DND-41 (cell line): ENCODE results near the gene CLIC6.

ENCODE experiments used
- ATAC-seq: fragments of 200-7000 bp; cut with Tn5 transposase; 3 replicates; pipeline ENCODE4 v1.9.1; 2021; ENCODE audit warnings: low read depth; ENCODE audit not compliant: insufficient read depth
- DNase-seq: peaks from one replicate; pipeline ENCODE4 v3.0.0-alpha.2; 2020
- H2AFZ ChIP-seq: 2 replicates; pipeline ENCODE4 v1.6.0; 2012; ENCODE audit warnings: low read depth, low read length
- H3K27ac ChIP-seq: 2 replicates; pipeline ENCODE4 v1.5.1; 2012; ENCODE audit warnings: low read length, inconsistent platforms
- H3K27me3 ChIP-seq: fragments of 200-600 bp; sonication (generic); 2 replicates; pipeline ENCODE4 v1.6.0; 2012; ENCODE audit warnings: low read length, mild to moderate bottlenecking, inconsistent platforms; ENCODE audit not compliant: insufficient read depth, poor library complexity
- H3K36me3 ChIP-seq: 2 replicates; pipeline ENCODE4 v1.5.1; 2012; ENCODE audit warnings: low read length, inconsistent platforms; ENCODE audit not compliant: insufficient read depth
- H3K4me1 ChIP-seq: 2 replicates; pipeline ENCODE4 v1.5.1; 2012; ENCODE audit warnings: mild to moderate bottlenecking, low read length; ENCODE audit not compliant: insufficient read depth
- H3K4me2 ChIP-seq: 2 replicates; pipeline ENCODE4 v1.6.0; 2012; ENCODE audit warnings: mild to moderate bottlenecking, moderate library complexity, low read length, inconsistent platforms; ENCODE audit not compliant: insufficient read depth
- H3K4me3 ChIP-seq, 2 experiments: fragments of 200-600 bp in 1 of 2; shearing (Covaris generic) in 1 of 2; 2 replicates each; pipeline ENCODE4 v1.5.1; 2012 to 2016; ENCODE audit warnings: inconsistent platforms in 2 of 2, low read length in 2 of 2, mild to moderate bottlenecking in 2 of 2, low read depth in 1 of 2, moderate library complexity in 1 of 2
- H3K79me2 ChIP-seq: 2 replicates; pipeline ENCODE4 v1.6.0; 2012; ENCODE audit warnings: low read length, inconsistent platforms; ENCODE audit not compliant: insufficient read depth
- H3K9ac ChIP-seq: 2 replicates; pipeline ENCODE4 v1.6.0; 2012; ENCODE audit warnings: low read depth, mild to moderate bottlenecking, inconsistent platforms, low read length, moderate library complexity
- H3K9me3 ChIP-seq: 2 replicates; pipeline ENCODE4 v1.5.1; 2012; ENCODE audit warnings: low read length, moderate library complexity, mild to moderate bottlenecking, inconsistent platforms; ENCODE audit not compliant: insufficient read depth, severe bottlenecking
- H4K20me1 ChIP-seq: 2 replicates; pipeline ENCODE4 v1.6.0; 2012; ENCODE audit warnings: low read length; ENCODE audit not compliant: insufficient read depth
- EZH2 ChIP-seq: IDR thresholded peaks from 3 replicates; pipeline ENCODE4 v1.6.1; 2012; ENCODE audit warnings: borderline replicate concordance, low read depth, mild to moderate bottlenecking, moderate library complexity, low read length, inconsistent platforms; ENCODE audit not compliant: severe bottlenecking
- TF ChIP-seq, protein P1 (sequence below): IDR thresholded peaks from 2 replicates; pipeline ENCODE4 v1.5.1; 2012; ENCODE audit warnings: borderline replicate concordance, low read length, moderate library complexity, mild to moderate bottlenecking; ENCODE audit not compliant: poor library complexity, severe bottlenecking; ENCODE audit errors: extremely low read depth

CLIC6 gene

DNA sequence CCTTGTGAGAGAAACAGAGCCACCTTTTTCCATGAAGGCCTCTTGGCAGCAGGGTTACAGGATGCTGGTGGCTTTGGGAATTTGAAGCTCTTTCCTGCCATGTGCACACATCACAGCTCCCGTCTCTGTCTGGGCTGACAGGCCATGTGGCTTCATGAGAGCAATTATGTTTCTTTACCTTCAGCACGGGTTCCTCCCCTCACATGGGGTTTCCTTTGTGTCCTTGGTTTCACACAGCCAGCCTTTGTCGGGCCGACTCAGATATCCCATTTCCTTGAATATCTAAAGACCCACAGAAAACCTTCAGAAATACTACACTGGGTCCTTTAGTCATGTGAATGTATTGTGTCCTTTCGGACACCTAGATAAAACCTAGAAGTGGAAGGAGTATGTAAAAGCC is 7.1 kb downstream of the CLIC6 start:
- Histone ChIP-seq H3K4me1 (no peaks in the 10 kb centered on the region), H3K79me2 (no peaks in the 10 kb centered on the region), H4K20me1 (no peaks in the 10 kb centered on the region), H2AFZ (no peak overlapping the region), H3K4me2 (no peak overlapping the region), H3K9ac (no peak overlapping the region), H3K27ac (no peak overlapping the region), H3K27me3 (peaks cover 4% of the 10 kb centered on the region), H3K36me3 (no peaks in the 10 kb centered on the region), H3K9me3 (peaks cover 9% of the 10 kb centered on the region), H3K4me3 (no peak overlapping the region)
- no peak for DNase-seq
- ATAC-seq, result no peak
- TF ChIP-seq, protein P1, sequence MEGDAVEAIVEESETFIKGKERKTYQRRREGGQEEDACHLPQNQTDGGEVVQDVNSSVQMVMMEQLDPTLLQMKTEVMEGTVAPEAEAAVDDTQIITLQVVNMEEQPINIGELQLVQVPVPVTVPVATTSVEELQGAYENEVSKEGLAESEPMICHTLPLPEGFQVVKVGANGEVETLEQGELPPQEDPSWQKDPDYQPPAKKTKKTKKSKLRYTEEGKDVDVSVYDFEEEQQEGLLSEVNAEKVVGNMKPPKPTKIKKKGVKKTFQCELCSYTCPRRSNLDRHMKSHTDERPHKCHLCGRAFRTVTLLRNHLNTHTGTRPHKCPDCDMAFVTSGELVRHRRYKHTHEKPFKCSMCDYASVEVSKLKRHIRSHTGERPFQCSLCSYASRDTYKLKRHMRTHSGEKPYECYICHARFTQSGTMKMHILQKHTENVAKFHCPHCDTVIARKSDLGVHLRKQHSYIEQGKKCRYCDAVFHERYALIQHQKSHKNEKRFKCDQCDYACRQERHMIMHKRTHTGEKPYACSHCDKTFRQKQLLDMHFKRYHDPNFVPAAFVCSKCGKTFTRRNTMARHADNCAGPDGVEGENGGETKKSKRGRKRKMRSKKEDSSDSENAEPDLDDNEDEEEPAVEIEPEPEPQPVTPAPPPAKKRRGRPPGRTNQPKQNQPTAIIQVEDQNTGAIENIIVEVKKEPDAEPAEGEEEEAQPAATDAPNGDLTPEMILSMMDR, result no peak
- no peak for TF ChIP-seq EZH2

GRCh38 chr21:34679051-34679450 is 10.3 kb downstream of the CLIC6 start:
- no peak overlapping the region for H3K4me3 ChIP-seq
- H3K36me3 ChIP-seq, result no peaks in the 10 kb centered on the region
- H3K27ac ChIP-seq, result no peak overlapping the region
- ATAC-seq (no peak), DNase-seq (no peak)
- no peaks in the 10 kb centered on the region for H3K79me2 ChIP-seq
- H3K27me3 ChIP-seq, result no peaks in the 10 kb centered on the region
- H3K4me2 ChIP-seq, result no peak overlapping the region
- no peak for TF ChIP-seq EZH2
- TF ChIP-seq, protein P1, result no peak
- H4K20me1 ChIP-seq, result no peaks in the 10 kb centered on the region
- peaks cover 17% of the 10 kb centered on the region for H3K9me3 ChIP-seq
- no peak overlapping the region for H2AFZ ChIP-seq
- H3K9ac ChIP-seq, result no peak overlapping the region
- no peaks in the 10 kb centered on the region for H3K4me1 ChIP-seq

- DNase-seq, result no peak
- Histone ChIP-seq H3K9me3 (peaks cover 17% of the 10 kb centered on the region), H3K4me3 (no peak overlapping the region), H3K27me3 (no peaks in the 10 kb centered on the region), H3K9ac (no peak overlapping the region), H3K36me3 (no peaks in the 10 kb centered on the region), H3K4me1 (no peaks in the 10 kb centered on the region), H2AFZ (no peak overlapping the region), H3K27ac (no peak overlapping the region), H4K20me1 (no peaks in the 10 kb centered on the region), H3K79me2 (no peaks in the 10 kb centered on the region), H3K4me2 (no peak overlapping the region)
- no peak for ATAC-seq
- TF ChIP-seq, protein P1, result no peak
- no peak for TF ChIP-seq EZH2
Observed at GRCh38 chr21:34684174-34684876, 15.5 kb downstream of the CLIC6 start.
